Loucy (cell line): Measurements from ENCODE around the gene ROR1.

ENCODE experiments used
- EZH2phosphoT487 ChIP-seq: fragments of 200-600 bp; IDR thresholded peaks from 2 replicates; pipeline ENCODE4 v1.6.1; 2018; ENCODE audit warnings: antibody characterized with exemption, mild to moderate bottlenecking, moderate library complexity, borderline replicate concordance
- TF ChIP-seq, protein P1 (sequence below): fragments of 200-600 bp; sonication (generic); conservative IDR thresholded peaks from 2 replicates; pipeline ENCODE4 v1.5.1; 2014; ENCODE audit warnings: mild to moderate bottlenecking, antibody characterized with exemption, low read length

DNA sequence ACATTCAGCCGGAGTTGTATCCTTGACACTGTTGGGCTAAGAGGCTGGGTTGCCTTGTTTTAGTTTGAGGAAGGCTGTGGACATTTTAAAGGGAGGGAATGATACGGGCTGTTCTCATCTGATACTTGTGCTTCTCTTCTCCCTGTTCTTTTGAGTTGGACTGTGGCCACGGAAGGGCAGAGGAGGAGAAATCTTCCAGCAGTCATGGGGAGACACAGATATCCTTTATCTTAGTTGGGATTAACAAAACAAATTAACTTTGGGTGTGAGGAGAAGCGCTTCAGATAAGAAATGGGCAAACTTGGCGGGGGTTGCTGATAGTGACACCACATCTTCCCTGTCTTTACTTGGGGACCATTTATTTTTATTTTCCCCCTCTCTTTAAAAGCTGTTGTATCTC lies 138.8 kb downstream of the ROR1 start:
- TF ChIP-seq, protein P1, sequence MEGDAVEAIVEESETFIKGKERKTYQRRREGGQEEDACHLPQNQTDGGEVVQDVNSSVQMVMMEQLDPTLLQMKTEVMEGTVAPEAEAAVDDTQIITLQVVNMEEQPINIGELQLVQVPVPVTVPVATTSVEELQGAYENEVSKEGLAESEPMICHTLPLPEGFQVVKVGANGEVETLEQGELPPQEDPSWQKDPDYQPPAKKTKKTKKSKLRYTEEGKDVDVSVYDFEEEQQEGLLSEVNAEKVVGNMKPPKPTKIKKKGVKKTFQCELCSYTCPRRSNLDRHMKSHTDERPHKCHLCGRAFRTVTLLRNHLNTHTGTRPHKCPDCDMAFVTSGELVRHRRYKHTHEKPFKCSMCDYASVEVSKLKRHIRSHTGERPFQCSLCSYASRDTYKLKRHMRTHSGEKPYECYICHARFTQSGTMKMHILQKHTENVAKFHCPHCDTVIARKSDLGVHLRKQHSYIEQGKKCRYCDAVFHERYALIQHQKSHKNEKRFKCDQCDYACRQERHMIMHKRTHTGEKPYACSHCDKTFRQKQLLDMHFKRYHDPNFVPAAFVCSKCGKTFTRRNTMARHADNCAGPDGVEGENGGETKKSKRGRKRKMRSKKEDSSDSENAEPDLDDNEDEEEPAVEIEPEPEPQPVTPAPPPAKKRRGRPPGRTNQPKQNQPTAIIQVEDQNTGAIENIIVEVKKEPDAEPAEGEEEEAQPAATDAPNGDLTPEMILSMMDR: no peak
- TF ChIP-seq EZH2phosphoT487: no peak
